MM.1S (cell line): ENCODE measurements around the gene CDK9.

ENCODE experiments used
- DNase-seq: peaks from one replicate; pipeline ENCODE4 v3.0.0-alpha.2; 2015
- H2AFZ ChIP-seq: fragments of 300-600 bp; sonication (generic); 2 replicates; pipeline ENCODE4 v1.6.0; 2016; ENCODE audit warnings: antibody characterized with exemption, low read length
- H3F3A ChIP-seq: fragments of 300-600 bp; sonication (generic); 2 replicates; pipeline ENCODE4 v1.6.1; 2016; ENCODE audit warnings: mild to moderate bottlenecking, antibody characterized with exemption, low read length, moderate library complexity, mixed read lengths; ENCODE audit not compliant: insufficient read depth
- H3K27ac ChIP-seq: fragments of 300-600 bp; sonication (generic); 2 replicates; pipeline ENCODE4 v1.5.1; 2016; ENCODE audit warnings: mild to moderate bottlenecking, low read length
- H3K27me3 ChIP-seq: fragments of 300-600 bp; sonication (generic); replicated peaks from 2 replicates; pipeline ENCODE4 v1.6.0; 2016; ENCODE audit warnings: low read length; ENCODE audit not compliant: insufficient read depth
- H3K36me3 ChIP-seq: fragments of 300-600 bp; sonication (generic); replicated peaks from 2 replicates; pipeline ENCODE4 v1.6.1; 2016; ENCODE audit warnings: mild to moderate bottlenecking, low read length, mixed read lengths; ENCODE audit not compliant: insufficient read depth
- H3K4me1 ChIP-seq: fragments of 300-600 bp; sonication (generic); 2 replicates; pipeline ENCODE4 v1.6.1; 2016; ENCODE audit warnings: low read length, mixed read lengths
- H3K4me2 ChIP-seq: fragments of 300-600 bp; sonication (generic); 2 replicates; pipeline ENCODE4 v1.6.0; 2016; ENCODE audit warnings: low read depth, low read length
- H3K4me3 ChIP-seq: fragments of 300-600 bp; sonication (generic); 2 replicates; pipeline ENCODE4 v1.5.1; 2016; ENCODE audit warnings: low read length, mixed read lengths
- H3K79me2 ChIP-seq: fragments of 300-600 bp; sonication (generic); 2 replicates; pipeline ENCODE4 v1.6.1; 2016; ENCODE audit warnings: mixed run types, low read length, mixed read lengths
- H3K9ac ChIP-seq: fragments of 300-600 bp; sonication (generic); 2 replicates; pipeline ENCODE4 v1.6.1; 2016; ENCODE audit warnings: low read length, mixed read lengths
- H3K9me2 ChIP-seq: fragments of 300-600 bp; sonication (generic); replicated peaks from 2 replicates; pipeline ENCODE4 v1.6.1; 2016; ENCODE audit warnings: mild to moderate bottlenecking, low read length, mixed read lengths; ENCODE audit not compliant: insufficient read depth
- H3K9me3 ChIP-seq: fragments of 300-600 bp; sonication (generic); replicated peaks from 2 replicates; pipeline ENCODE4 v1.6.1; 2016; ENCODE audit warnings: mild to moderate bottlenecking, low read length, mixed read lengths; ENCODE audit not compliant: insufficient read depth
- H4K20me1 ChIP-seq: fragments of 300-600 bp; sonication (generic); 2 replicates; pipeline ENCODE4 v1.6.1; 2016; ENCODE audit warnings: mild to moderate bottlenecking, low read length, moderate library complexity, mixed read lengths; ENCODE audit not compliant: insufficient read depth
- CTCF ChIP-seq: fragments of 300-600 bp; sonication (generic); IDR thresholded peaks from 2 replicates; pipeline ENCODE4 v1.5.1; 2016; ENCODE audit warnings: antibody characterized with exemption, low read length, mixed read lengths
- EZH2 ChIP-seq: fragments of 300-600 bp; sonication (generic); optimal IDR thresholded peaks from 2 replicates; pipeline ENCODE3; 2017; ENCODE audit warnings: low read depth, mild to moderate bottlenecking, antibody characterized with exemption, low read length, mixed read lengths
- EZH2phosphoT487 ChIP-seq: fragments of 300-600 bp; sonication (generic); IDR thresholded peaks from 2 replicates; pipeline ENCODE4 v1.6.1; 2018; ENCODE audit warnings: antibody characterized with exemption, low read length

CDK9 gene

GRCh38 chr9:127826253-127826913 lies 40.5 kb downstream of the CDK9 start:
- Histone ChIP-seq H3K4me1 (no peaks in the 10 kb centered on the region), H3K4me3 (no peak overlapping the region), H3K9me2 (no peaks in the 10 kb centered on the region), H3K9me3 (no peaks in the 10 kb centered on the region), H3K79me2 (no peaks in the 10 kb centered on the region), H3K27ac (no peak overlapping the region), H3K9ac (no peak overlapping the region), H3F3A (0 out of 2 replicates have a peak, but pooled peaks cover 3% of the 10 kb centered on the region), H3K36me3 (no peaks in the 10 kb centered on the region), H3K27me3 (no peaks in the 10 kb centered on the region; the same call in 1 of the 2 replicates), H2AFZ (no peak overlapping the region), H4K20me1 (no peaks in the 10 kb centered on the region), H3K4me2 (no peak overlapping the region)
- TF ChIP-seq CTCF, result no peak
- TF ChIP-seq EZH2, result no peak
- no peak for TF ChIP-seq EZH2phosphoT487
- no peak for DNase-seq

GRCh38 chr9:127828262-127829031 lies 42.6 kb downstream of the CDK9 start:
- Histone ChIP-seq H3K9me2 (no peaks in the 10 kb centered on the region), H3F3A (no peaks in the 10 kb centered on the region), H3K9ac (no peak overlapping the region), H3K4me2 (no peak overlapping the region), H3K27ac (no peak overlapping the region), H3K9me3 (no peaks in the 10 kb centered on the region), H4K20me1 (no peaks in the 10 kb centered on the region), H3K27me3 (no peaks in the 10 kb centered on the region; the same call in 1 of the 2 replicates), H3K79me2 (no peaks in the 10 kb centered on the region), H3K4me3 (no peak overlapping the region), H3K4me1 (no peaks in the 10 kb centered on the region), H3K36me3 (no peaks in the 10 kb centered on the region), H2AFZ (no peak overlapping the region)
- TF ChIP-seq EZH2phosphoT487 (no peak), EZH2 (no peak), CTCF (no peak)
- no peak for DNase-seq

GRCh38 chr9:127829205-127829906 lies 43.5 kb downstream of the CDK9 start:
- DNase-seq, result no peak

More at GRCh38 chr9:127829205-127829906, 43.5 kb downstream of the CDK9 start:
- no peak overlapping the region for H3K9ac ChIP-seq
- H3K9me3 ChIP-seq, result no peaks in the 10 kb centered on the region
- H2AFZ ChIP-seq, result no peak overlapping the region
- no peaks in the 10 kb centered on the region for H3K36me3 ChIP-seq
- H3K4me1 ChIP-seq, result no peaks in the 10 kb centered on the region
- H3F3A ChIP-seq, result no peaks in the 10 kb centered on the region
- TF ChIP-seq CTCF (no peak), EZH2phosphoT487 (no peak), EZH2 (no peak)
- H3K4me3 ChIP-seq, result no peak overlapping the region
- no peaks in the 10 kb centered on the region for H3K9me2 ChIP-seq
- no peaks in the 10 kb centered on the region for H4K20me1 ChIP-seq
- no peak overlapping the region for H3K4me2 ChIP-seq
- no peak overlapping the region for H3K27ac ChIP-seq
- H3K79me2 ChIP-seq, result no peaks in the 10 kb centered on the region
- H3K27me3 ChIP-seq, result no peaks in the 10 kb centered on the region; the same call in 1 of the 2 replicates
